CD4-positive, alpha-beta T cell treated with Interleukin-12 subunit alpha and Interleukin-12 subunit beta, for 1 hour (primary cell): ENCODE measurements around the gene TAS2R14.

Source experiments
- DNase-seq: peaks from one replicate; pipeline ENCODE4 v3.0.0-alpha.2; 2020

The TAS2R14 gene, protein sequence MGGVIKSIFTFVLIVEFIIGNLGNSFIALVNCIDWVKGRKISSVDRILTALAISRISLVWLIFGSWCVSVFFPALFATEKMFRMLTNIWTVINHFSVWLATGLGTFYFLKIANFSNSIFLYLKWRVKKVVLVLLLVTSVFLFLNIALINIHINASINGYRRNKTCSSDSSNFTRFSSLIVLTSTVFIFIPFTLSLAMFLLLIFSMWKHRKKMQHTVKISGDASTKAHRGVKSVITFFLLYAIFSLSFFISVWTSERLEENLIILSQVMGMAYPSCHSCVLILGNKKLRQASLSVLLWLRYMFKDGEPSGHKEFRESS

DNA sequence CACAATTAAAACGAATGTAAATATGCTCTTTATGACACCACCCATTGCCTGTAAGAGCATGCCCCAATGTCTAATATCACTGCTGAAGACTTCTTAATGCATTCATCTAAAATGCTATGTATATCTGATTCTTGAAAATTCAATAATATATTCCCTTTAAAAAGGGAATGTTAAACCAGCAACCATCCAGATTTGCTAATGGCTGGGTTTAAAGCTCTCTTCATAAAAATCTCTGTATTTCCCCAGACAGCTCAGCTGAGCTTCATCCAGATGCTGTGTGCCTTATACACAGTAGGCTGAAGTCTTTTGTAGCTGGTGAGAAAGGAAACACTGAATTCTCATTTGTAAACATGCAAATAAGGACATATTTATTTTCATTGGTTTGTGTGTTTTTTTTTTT is at the start of gene TAS2R14:
Gene TAS2R14, minus strand, starts transcription at position 101 of the 400 bp plus-strand sequence. Its CDS starts 56 bp downstream, at position 45.
- DNase-seq: no peak

DNA sequence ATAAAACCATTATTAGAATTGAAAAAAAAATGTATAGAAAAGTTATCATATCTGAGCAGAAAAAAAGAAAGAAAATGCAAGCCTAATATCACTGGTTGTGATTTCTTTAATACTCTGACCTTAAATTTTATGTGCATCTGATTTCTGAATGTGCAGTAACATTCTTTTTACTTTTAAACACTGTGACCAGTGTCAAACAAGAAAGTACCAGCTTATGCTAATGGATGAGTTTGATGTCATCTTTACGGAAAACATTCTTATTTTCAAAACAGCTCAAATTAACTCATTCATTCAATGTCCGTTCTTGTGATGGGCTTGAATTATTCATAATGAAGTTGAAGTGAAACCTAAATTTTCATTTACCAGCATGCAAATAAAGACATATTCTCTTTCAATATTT is 47.7 kb upstream of the TAS2R14 start, which contains the start of gene TAS2R50:
Gene TAS2R50, minus strand, starts transcription at position 101 of the 400 bp plus-strand sequence. Its CDS starts 52 bp downstream, at position 49.
- no peak for DNase-seq

DNA sequence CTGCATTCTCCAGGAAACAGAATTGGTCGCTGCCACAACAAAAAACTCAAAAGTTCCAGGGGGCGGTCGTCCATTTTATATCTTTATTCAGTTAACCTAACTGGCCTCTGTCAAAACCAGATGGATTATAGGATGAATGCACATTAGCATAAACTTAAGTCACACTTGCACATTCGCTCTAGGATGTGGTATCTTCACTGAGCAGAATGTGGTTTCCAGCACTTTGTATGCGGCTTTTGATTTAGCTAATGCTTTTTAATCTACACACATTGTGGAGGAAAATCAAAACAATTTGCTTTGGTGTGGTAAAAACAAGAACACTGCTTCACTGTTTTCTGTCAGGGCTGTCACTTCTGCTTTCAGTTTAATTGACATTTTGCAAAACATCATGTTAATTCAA is 43.2 kb upstream of the TAS2R14 start:
- DNase-seq: peak; percentile 61

DNA sequence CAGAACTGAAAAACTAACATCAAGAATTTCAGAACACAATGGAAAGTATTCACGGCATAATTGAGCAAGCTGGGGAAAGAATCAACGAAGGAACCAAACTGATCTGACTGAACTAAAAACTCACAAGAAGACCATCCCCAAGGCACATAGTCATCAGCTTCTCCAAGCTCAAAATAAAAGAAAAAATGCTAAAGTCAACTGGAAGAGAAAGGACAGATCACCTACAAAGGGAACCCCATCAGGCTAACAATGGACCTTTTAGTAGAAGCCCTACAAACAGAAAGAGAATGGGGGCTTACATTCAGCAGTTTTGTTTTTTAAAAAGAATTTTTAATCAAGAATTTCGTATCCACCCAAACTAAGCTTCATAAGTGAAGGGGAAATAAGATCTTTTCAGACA is 35.9 kb upstream of the TAS2R14 start:
- DNase-seq: no peak

DNA sequence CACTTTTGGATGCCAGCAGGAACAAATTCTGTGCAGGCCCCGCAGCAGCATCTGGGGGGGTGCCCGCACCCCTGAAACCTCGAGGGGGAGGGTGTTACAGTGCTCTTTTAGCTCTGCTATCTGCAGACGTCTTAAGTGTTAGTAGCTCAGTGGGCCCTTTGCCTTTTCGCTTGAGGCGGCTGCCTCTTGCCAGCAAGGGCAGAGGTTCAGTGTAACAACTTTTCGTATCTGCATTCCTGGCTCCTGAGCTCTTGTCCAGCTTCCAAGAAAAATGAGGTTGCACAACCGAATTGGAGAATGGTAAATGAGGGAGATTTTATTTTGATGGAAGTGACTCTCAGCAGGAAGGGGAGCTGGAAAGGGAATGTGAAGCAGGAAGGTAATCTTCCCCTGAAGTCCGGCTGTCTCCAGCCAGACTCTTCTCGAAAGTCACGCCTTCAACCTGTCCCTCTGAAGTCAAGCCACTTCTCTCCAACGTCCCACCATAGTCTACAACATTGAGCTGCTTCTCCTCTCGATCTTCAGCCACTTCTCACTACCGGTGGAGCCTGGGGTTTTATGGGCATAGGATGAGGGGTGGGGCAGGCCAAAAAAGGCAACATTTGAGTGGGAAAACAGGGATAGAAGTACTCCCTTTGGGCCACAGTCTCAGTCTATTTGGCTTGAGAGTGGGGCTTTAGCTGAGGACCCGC is 29.8 kb upstream of the TAS2R14 start:
- DNase-seq: no peak

DNA sequence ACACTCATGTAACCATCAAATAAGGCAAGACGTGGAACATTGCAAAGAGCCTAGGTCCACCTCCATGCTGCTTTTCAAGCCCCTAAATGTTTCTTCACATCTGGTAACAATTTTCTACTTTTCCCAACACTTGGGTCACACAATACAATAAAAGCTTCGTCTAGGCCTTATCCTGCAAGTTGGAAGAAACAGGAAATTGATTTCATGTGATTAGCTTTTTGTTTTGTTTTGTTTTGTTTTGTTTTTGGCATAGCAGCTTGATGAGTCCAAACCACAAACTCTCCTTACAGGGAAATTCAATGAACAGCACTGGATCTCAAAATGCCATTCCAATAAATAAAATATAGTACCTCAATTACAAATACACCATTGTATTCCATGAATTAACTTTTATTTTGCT is 28.3 kb upstream of the TAS2R14 start:
- no peak for DNase-seq

DNA sequence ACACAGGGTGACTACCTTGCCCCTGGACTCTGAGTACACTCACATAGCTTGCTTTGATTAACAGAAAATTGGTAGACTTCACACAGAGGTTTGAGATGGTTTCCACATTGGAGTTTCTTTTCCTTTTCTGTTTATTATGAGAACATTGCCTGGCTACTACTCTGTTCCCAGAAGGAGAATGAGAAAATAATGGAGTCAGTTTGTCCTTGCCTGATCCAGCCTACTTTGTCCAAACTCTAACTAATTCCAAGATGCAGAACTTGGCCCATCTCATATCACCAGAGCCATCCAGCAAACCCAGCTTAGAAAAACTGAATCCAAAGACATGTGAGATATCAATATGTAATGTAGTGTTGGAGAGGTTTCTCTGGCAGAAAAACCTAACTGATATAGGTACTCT is 27.3 kb upstream of the TAS2R14 start:
- DNase-seq: no peak

DNA sequence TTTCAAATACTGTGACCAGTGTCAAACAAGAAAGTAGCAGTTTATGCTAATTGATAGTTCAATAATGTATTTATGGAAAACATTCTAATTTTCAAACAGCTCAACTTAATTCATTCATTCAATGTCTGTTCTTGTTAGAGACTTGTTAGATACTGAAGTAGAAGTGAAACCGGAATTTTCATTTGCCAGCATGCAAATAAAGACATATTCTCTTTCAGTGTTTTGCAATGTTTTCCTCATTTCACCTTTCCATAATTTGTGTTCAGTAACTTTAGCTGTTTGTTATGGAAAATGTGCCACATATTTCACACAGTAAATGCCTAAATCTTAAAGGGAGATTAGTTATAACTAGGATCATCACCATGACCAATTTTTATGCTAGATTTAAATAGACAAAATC is 26.4 kb upstream of the TAS2R14 start:
- no peak for DNase-seq

DNA sequence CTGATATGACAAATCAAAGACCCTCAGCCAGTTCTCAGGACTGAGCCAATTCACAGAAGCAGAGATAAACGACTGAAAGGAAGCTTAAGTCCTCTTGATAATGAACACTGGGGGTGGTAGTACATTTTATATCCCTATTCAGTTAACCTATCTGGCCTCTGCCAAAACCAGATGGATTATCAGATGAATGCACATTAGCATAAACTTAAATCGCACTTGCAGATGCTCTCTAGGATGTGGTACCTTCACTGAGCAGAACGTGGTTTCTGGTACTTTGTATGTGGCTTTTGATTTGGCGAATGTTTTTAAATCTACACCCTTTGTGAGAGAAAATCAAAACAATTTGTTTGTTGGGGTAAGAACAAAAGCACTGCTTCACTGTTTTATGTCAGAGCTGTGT is 21.1 kb upstream of the TAS2R14 start:
- DNase-seq: peak; percentile 22

DNA sequence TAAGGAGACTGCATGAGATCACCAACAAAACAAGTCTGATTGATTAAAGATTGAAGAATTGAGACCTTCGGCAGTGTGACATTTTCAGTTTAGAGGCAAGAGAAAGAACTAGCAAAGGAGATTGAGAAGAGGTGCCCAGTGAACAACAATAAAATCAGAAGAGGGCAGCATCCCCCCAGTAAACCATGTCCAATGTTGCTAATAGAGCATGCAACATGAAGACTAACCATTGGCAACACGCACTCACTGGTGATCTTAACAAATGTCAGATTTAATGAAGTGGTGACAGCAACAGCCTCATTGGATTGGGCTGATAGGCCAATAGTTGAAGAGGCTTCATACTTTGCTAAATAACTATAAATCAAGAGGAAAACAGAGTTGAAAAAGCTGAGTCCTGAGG is 20.7 kb upstream of the TAS2R14 start:
- DNase-seq: peak; percentile 20

DNA sequence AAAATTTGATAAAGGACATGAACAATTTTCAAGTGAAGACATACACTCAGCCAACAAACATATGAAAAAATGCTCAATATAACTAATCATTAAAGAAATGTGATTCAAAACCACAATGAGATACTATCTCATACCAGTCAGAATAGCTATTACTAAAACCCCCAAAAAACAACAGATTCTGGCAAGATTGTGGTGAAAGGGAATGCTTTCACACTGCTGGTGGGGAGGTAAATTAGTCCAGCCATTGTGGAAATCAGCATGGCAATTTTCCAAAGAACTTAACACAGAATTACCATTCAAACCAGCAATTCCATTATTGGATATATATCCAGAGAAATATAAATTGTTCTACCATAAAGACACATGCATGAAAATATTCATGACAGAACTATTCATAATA is 18.7 kb upstream of the TAS2R14 start:
- DNase-seq: no peak

DNA sequence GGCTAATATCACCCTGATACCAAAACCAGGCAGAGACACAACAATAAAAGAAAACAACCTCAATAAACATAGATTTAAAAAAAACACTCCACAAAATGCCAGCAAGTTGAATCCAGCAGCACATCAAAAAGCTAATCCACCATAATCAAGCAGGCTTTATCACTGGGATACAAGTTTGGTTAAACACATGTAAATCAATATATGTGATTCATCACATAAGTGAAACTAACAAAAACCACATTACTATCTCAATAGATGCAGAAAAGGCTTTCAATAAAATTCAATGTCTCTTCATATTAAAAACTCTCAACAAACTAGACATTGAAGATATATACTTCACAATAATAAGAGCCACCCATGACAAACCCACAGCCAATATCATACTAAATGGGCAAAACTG is 17.0 kb upstream of the TAS2R14 start:
- no peak for DNase-seq

DNA sequence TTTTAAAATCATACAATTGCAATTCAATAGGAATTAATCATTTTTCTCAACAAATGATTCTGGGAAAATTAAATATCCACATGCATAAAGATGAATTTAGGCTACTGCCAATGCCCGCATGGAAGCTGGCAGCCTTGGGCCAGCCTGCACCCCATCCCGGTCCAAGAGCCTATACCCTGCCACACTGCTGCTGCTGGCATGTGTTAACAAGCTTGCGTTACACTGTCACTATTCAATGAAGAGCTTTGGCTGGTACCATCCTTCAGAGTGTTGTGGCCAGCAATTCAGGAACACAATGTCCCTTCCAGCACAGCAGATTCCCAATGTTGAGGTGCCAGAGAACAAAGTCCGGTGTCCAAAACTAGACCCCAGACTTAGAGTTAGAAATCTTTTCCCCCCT is 13.6 kb upstream of the TAS2R14 start:
- no peak for DNase-seq

DNA sequence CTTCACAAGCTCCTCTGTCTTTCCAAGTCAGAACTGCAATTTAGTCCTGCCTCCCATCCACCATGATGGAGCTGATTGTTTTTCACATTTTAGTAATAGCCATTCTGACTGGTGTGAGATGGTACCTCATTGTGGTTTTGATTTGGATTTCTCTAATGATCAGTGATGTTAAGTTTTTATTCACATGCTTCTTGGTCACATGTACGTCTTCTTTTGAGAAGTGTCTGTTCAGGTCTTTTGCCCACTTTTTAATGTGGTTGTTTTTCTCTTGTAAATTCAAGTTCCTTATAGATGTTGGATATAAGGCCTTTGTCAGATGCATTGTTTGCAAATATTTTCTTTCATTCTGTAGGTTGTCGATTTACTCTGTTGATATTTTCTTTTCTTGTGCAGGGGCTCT is 4.1 kb upstream of the TAS2R14 start:
- DNase-seq: no peak

DNA sequence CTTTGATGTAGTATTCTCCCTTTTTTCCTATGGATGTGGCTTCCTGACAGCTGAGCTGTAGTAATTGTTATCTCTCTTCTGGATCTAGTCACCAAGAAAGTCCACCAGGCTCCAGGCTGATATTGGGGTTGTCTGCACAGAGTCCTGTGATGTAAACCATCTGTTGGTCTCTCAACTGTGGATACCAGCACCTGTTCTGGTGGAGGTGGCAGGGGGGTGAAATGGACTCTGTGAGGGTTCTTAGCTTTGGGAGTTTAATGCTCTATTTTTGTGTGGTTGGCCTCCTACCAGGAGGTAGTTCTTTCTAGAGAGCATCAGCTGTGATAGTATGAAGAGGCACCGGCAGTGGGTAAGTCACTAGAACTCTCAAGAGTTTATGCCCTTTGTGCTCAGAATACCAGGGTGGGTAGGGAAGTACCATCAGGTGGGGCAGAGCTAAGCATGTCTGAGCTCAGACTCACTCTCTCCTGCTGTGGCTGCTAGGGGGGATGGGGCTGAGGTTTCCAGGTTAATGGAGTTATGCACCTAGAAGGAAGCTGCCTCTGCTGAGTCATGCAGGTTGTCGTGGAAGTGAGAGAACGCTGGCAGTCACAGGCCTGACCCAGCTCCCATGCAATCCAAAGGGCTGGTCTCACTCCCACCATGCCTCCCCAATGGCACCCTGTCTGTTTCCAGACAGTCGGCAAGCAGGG is 3.0 kb upstream of the TAS2R14 start:
- DNase-seq: no peak

DNA sequence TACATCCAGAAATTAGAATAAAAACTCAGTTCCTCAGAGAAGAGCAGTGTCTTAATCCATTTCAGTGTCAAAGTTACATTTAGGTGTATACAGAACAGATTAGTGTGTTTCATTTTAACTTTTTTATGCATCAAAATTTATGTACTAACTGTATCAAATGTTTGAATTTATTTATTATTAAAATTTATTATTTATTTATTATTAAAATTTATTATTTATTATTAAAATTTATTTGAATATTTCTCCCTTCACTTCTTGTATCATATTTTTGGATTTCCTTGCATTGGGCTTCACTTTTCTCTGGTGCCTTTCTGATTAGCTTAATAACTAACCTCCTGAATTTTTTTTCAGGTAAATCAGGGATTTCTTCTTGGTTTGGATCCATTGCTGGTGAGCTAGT is 2.3 kb upstream of the TAS2R14 start:
- DNase-seq: no peak

DNA sequence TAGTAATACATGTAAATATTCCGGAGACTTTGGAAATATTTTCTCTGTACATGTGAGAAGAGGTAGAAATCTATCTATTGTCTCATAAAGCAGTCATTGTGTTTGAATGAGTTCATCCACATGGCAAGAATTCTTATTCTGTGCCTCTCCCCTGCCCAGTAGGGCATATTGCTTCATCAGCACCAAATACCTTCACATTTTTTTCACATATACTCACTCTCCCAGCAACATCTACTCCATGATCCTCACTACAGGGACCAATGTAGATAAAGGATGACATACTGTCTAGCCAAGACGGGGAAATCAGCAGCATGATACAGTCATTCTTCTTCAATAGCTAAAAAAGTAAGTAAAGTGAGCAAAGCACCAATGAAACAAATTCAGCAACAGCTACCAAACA is 1.3 kb upstream of the TAS2R14 start:
- no peak for DNase-seq

DNA sequence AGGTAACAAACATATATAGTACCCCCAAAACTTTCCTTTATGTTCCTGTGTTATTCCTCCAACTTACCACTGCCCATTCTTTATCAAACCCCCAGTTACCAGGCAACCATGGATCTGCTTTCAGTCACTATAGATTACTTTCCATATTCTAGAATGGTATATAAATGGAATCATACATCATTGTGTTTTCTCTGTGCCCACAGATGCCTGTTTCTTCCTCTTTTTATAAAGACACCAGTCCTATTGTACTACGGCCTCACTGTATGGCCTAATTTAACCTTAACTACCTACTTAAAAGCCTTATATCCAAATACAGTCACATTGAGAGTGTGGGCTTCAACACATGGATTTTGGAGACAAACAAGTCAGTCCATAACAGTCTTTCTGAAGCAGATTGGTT is 2.6 kb downstream of the TAS2R14 start:
- DNase-seq: no peak

DNA sequence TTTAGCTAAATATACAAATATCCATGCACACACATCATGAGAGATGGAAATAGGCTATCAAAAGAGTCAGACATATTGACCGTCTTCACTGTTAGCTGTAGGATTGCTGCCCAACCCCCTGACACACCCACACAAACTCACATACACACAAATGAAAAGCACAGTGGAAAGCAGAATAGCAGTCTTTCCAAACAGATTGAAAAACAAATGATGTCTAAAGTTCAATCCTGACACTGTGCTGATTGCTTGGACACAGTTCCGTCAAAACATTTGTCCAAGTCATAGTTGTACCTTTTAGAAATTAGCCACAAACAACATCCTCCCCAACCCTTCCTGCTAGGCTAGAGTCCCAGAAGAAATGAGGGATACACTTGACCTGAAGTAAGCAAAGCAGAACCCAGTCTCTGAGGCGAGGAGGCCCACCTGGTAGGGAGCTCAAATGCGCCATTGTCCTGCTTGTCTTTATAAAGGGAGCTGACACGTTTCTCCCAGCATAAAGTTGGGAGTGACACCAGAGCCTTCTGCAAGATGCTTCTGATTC is 10.2 kb downstream of the TAS2R14 start, which contains the start of gene PRH2:
Gene PRH2, plus strand, starts transcription at position 491 of the 541 bp plus-strand sequence. Its CDS starts 38 bp downstream, at position 529.
- no peak for DNase-seq

DNA sequence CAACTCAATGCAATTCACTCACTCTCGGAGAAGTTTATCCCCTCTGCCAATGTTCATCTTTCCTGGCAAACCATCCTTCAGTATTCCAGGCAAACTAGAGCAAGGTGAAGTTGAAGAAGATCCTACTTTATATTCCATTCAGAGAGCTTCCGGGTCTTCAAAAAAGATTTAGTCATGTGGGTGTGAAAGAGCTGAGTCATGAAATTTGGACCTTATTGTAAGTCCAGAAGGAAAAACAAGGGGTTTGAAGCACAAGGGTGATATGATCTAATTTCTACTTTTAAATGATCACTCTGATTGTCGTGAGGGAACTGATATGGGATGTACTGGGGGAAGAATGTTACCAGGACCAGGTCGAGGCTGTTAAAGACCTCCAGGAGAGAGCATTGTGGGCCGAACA is 12.8 kb downstream of the TAS2R14 start:
- DNase-seq: no peak

DNA sequence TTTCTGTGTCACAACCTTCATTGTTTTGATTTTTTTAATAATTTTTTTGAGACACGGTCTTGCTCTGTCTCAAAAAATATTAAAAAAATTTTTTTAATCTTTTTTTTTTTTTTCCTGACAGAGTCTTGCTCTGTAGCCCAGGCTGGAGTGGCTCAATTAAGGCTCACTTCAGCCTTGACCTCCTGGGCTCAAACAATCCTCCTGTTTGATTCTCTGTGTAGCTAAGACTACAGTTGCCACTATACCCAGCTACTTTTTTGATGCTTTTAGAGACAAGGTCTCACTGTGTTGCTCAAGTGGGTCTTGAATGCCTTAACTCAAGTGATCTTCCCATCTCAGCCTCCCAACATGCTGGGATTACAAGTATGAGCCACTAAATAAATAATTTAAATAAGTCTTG is 19.3 kb downstream of the TAS2R14 start:
- no peak for DNase-seq

DNA sequence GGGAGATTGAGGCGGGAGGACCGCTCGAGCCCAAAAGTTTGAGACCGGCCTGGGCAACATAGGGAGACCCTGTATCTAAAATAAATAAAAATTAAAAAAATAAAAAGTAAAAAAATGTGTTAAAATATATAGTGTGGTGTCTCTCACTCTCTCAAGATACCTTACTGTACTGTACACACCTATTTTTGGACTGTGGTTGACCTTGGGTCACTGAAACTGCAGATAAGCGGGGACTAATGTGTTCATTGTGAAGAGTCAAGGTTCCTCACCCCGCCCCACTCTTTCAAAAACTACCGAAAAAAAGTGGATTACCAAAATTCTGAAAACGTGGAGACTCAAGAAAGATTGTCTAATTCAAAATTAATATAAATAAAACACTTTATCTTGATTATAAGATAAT is 28.7 kb downstream of the TAS2R14 start:
- DNase-seq: no peak

DNA sequence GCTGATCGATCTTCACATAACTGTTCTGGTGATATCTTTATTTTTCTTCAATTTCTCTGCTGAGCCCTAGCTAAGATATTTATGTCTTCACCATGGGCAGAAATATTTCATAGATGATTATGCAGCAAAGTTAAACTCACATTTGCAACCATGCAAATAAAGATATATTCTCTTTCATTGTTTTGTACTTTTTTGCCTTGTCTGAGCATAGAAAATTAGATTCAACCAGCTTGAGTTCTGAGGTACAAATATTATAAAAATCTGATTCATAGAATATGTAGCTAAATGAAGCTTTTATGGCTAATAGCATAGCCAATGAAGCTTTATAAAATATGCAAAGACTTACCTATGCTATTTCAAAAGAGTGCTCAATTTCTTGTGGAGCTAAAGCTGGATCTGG is 29.6 kb downstream of the TAS2R14 start, which contains the start of gene TAS2R13:
Gene TAS2R13, minus strand, starts transcription at position 101 of the 400 bp plus-strand sequence. CDS start 264 bp downstream, outside the sequence.
- no peak for DNase-seq
